Spleen (tissue), 11 donors: ENCODE results near the gene PTPRN. TPM values are rescaled to one million over a fixed set of nuclear protein-coding genes. Genes with fewer than 3 reads are reported as not detected.
A peak's percentile ranks its signal among the peaks of the same experiment; 100 is the strongest.
"Not testable (repeated sequence)": the region's sequence is repeated elsewhere in the genome, so short reads cannot be mapped to it uniquely, and the experiment has no call there.

Experiments used
- DNase-seq: peaks from one replicate; pipeline ENCODE4 v3.0.0-alpha.2; 2020
- H3K27ac ChIP-seq, 8 donors: fragments of 200-600 bp; sonication (generic) in 7 of 8; 1 replicate in 4 of 8; 2 replicates in 4 of 8; pipeline versions ENCODE4 v1.5.0 to v1.8.0; 2016 to 2021; ENCODE audit warnings: inconsistent platforms in 4 of 8, mild to moderate bottlenecking in 4 of 8, moderate library complexity in 1 of 8
- H3K27me3 ChIP-seq, 7 donors: fragments of 200-600 bp; sonication (generic) in 6 of 7; replicated peaks in 1 of 7; 1 replicate in 4 of 7; 2 replicates in 3 of 7; pipeline versions ENCODE4 v1.5.0 to v1.8.0; 2016 to 2021; ENCODE audit warnings: inconsistent platforms in 3 of 7, mild to moderate bottlenecking in 1 of 7
- H3K36me3 ChIP-seq, 6 donors: fragments of 200-600 bp; sonication (generic) in 5 of 6; 1 replicate in 4 of 6; 2 replicates in 2 of 6; pipeline versions ENCODE4 v1.5.0 to v1.8.0; 2016 to 2021; ENCODE audit warnings: inconsistent platforms in 2 of 6
- H3K4me1 ChIP-seq, 6 donors: fragments of 200-600 bp; sonication (generic) in 5 of 6; 1 replicate in 3 of 6; 2 replicates in 3 of 6; pipeline versions ENCODE4 v1.5.0 to v1.8.0; 2016 to 2021; ENCODE audit warnings: inconsistent platforms in 3 of 6
- H3K4me3 ChIP-seq, 8 donors: fragments of 200-600 bp; sonication (generic) in 7 of 8; 1 replicate in 4 of 8; 2 replicates in 4 of 8; pipeline versions ENCODE4 v1.5.0 to v1.8.0; 2016 to 2021; ENCODE audit warnings: inconsistent platforms in 4 of 8, mild to moderate bottlenecking in 4 of 8, moderate library complexity in 2 of 8
- H3K9me3 ChIP-seq, 8 donors: fragments of 200-600 bp; sonication (generic) in 7 of 8; 1 replicate in 4 of 8; 2 replicates in 4 of 8; pipeline versions ENCODE4 v1.5.0 to v1.8.0; 2016 to 2021; ENCODE audit warnings: inconsistent platforms in 4 of 8
- CTCF ChIP-seq, 11 experiments: fragments of 200-600 bp in 7 of 11; fragments of 450-650 bp in 4 of 11; sonication (generic) in 4 of 11; IDR thresholded peaks in 8 of 11; conservative IDR thresholded peaks in 3 of 11; 1 replicate in 7 of 11; 2 replicates in 4 of 11; pipeline versions ENCODE4 v1.4.0 to v1.8.0; 2016 to 2021; ENCODE audit warnings: antibody characterized with exemption in 11 of 11, inconsistent platforms in 4 of 11, mild to moderate bottlenecking in 1 of 11
- POLR2A ChIP-seq, 3 donors: fragments of 450-650 bp; IDR thresholded peaks; one replicate each; pipeline ENCODE4 v1.5.1; 2017; ENCODE audit warnings: antibody characterized with exemption in 3 of 3, mild to moderate bottlenecking in 1 of 3
- POLR2AphosphoS5 ChIP-seq, 3 donors: sonication (generic); formaldehyde crosslinking; IDR thresholded peaks; one replicate each; pipeline ENCODE4 v1.5.1; 2017; ENCODE audit warnings: antibody characterized with exemption in 3 of 3
- whole genome bisulfite sequencing, 5 donors: extraction: QIAGEN DNeasy Blood & Tissue Kit in 3 of 5; methylation state at CpG; one replicate each; pipeline versions ENCODE4 v1.1.5 to v1.1.7; 2013 to 2018; 5-methylcytosine and 5-hydroxymethylcytosine counted together
- intact Hi-C: fragments of 100-400 bp; cut with DNase I; formaldehyde crosslinking; loops from one replicate; pipeline ENCODE4 v1.15.0; 2023; ENCODE audit warnings: low total_unique reads
- polyA plus RNA-seq, 3 donors: library from polyadenylated mRNA; stranded (reverse); fragments of 200-250 nt; gene quantifications; one replicate each; pipeline ENCODE4 v1.2.1, GENCODE V29; 2013
- total RNA-seq, 7 donors: library from RNA; depleted of rRNA in 3 of 7; stranded (reverse); fragments of >200 nt in 3 of 7; fragmentation: NEBNext Ultra II Directional in 4 of 7; extraction: Animal tissue kit (Norgen Biotek cat#: 25700) in 4 of 7; gene quantifications; one replicate each; pipeline versions ENCODE4 v1.1.0 to v1.2.1, GENCODE V29; 2016 to 2021
- donor health status: healthy with polysubstance abuse.
- donor health status: DM: no; HTN: no; CAD: no; lungs with moderate emphysema.
- donor health status: DM: no; HTN: no; CAD: no.
- donor health status: Bipolar disorder and iron deficiency.
- donor health status: healthy.
- donor health status: DM: no; HTN: no; CAD: no.
- donor health status: DM: yes; HTN: yes; CAD: no.

PTPRN gene
- total and polyA plus RNA-seq, 10 donors: 0.06 to 0.12 TPM; not detected in 8

- TF ChIP-seq CTCF (IDR thresholded peaks at IDR 0.05 in 8 of 11, conservative IDR thresholded peaks at IDR 0.05 in 3 of 11) (no peak), POLR2AphosphoS5 (IDR thresholded peaks at IDR 0.05) (peak; percentile 56 to 70 (median 65)), POLR2A (IDR thresholded peaks at IDR 0.05) (no peak)
- Histone ChIP-seq H3K4me3 (no peak overlapping the region), H3K4me1 (peaks cover 0 to 36% (median 16%) of the 10 kb centered on the region in 6 donors), H3K27me3 (no peaks in the 10 kb centered on the region), H3K36me3 (peaks cover 0 to 23% (median 14%) of the 10 kb centered on the region in 6 donors), H3K27ac (peak overlapping the region in 6 of 8 donors; percentile 3 to 67 (median 42)), H3K9me3 (no peaks in the 10 kb centered on the region)
- WGBS, 5 donors: 48 to 74% (median 68%) methylated on average over 15 to 16 of the region's 16 CpGs
- intact Hi-C loops: loop anchor here (5.0 kb wide), 1 partner anchor 127 kb away; the partner anchor contains the start of gene NHEJ1
- DNase-seq: peak; percentile 75
Observed at GRCh38 chr2:219289537-219290361, 19.5 kb downstream of the PTPRN start.

GRCh38 chr2:219289195-219289536, 20.0 kb downstream of the PTPRN start:
- peak overlapping the region in 4 of 8 donors; percentile 14 to 67 (median 50) for H3K27ac ChIP-seq
- DNase-seq: no peak
- intact Hi-C loops: no loop called here
- H3K36me3 ChIP-seq: peaks cover 0 to 28% (median 20%) of the 10 kb centered on the region in 6 donors
- H3K4me3 ChIP-seq: no peak overlapping the region
- TF ChIP-seq POLR2A (IDR thresholded peaks at IDR 0.05) (no peak), POLR2AphosphoS5 (IDR thresholded peaks at IDR 0.05) (no peak), CTCF (IDR thresholded peaks at IDR 0.05 in 8 of 11, conservative IDR thresholded peaks at IDR 0.05 in 3 of 11) (no peak)
- H3K27me3 ChIP-seq: no peaks in the 10 kb centered on the region
- H3K4me1 ChIP-seq: peaks cover 0 to 35% (median 14%) of the 10 kb centered on the region in 6 donors
- 71 to 95% (median 85%) methylated on average over 6 of the region's 6 CpGs for WGBS, 5 donors
- H3K9me3 ChIP-seq: no peaks in the 10 kb centered on the region

GRCh38 chr2:219287580-219288265, 21.5 kb downstream of the PTPRN start:
- intact Hi-C loops: no loop called here
- Histone ChIP-seq H3K9me3 (no peaks in the 10 kb centered on the region), H3K27ac (no peak overlapping the region), H3K36me3 (peaks cover 0 to 43% (median 33%) of the 10 kb centered on the region in 6 donors), H3K4me1 (peaks cover 0 to 35% (median 15%) of the 10 kb centered on the region in 6 donors), H3K4me3 (no peak overlapping the region), H3K27me3 (no peaks in the 10 kb centered on the region)
- 72 to 79% (median 78%) methylated on average over 10 of the region's 10 CpGs for WGBS, 5 donors
- no peak for DNase-seq
- TF ChIP-seq CTCF (IDR thresholded peaks at IDR 0.05 in 8 of 11, conservative IDR thresholded peaks at IDR 0.05 in 3 of 11) (no peak), POLR2AphosphoS5 (IDR thresholded peaks at IDR 0.05) (no peak), POLR2A (IDR thresholded peaks at IDR 0.05) (no peak)

- 88 to 90% (median 89%) methylated on average over 6 of the region's 6 CpGs for WGBS, 5 donors
- intact Hi-C loops, H3K4me3 ChIP-seq, DNase-seq, H3K9me3 ChIP-seq, H3K27me3 ChIP-seq: not testable (repeated sequence)
- H3K36me3 ChIP-seq: peaks cover 0 to 49% (median 39%) of the 10 kb centered on the region in 6 donors
- H3K4me1 ChIP-seq: peaks cover 0 to 41% (median 18%) of the 10 kb centered on the region in 6 donors
- H3K27ac ChIP-seq: peak overlapping the region in 2 of 8 donors; percentile 29 to 45
Observed at GRCh38 chr2:219287116-219287440, 22.1 kb downstream of the PTPRN start.
